Stimulated activated naive CD8-positive, alpha-beta T cell treated with anti-CD3 and anti-CD28 coated beads, Interleukin-15, Interleukin-2, amounts not matched to agents 100 U/mL and 50 U/mL, for 24 hours (primary cell): Measurements from ENCODE around the gene HEMK1.
A peak's percentile ranks its signal among the peaks of the same experiment; 100 is the strongest.

Experiments used
- ATAC-seq: fragments of 150-1000 bp; cut with Tn5 transposase; one replicate; pipeline ENCODE4 v1.10.0; 2021
- DNase-seq: peaks from one replicate; pipeline ENCODE4 v3.0.0; 2021

The HEMK1 gene, protein sequence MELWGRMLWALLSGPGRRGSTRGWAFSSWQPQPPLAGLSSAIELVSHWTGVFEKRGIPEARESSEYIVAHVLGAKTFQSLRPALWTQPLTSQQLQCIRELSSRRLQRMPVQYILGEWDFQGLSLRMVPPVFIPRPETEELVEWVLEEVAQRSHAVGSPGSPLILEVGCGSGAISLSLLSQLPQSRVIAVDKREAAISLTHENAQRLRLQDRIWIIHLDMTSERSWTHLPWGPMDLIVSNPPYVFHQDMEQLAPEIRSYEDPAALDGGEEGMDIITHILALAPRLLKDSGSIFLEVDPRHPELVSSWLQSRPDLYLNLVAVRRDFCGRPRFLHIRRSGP

DNA sequence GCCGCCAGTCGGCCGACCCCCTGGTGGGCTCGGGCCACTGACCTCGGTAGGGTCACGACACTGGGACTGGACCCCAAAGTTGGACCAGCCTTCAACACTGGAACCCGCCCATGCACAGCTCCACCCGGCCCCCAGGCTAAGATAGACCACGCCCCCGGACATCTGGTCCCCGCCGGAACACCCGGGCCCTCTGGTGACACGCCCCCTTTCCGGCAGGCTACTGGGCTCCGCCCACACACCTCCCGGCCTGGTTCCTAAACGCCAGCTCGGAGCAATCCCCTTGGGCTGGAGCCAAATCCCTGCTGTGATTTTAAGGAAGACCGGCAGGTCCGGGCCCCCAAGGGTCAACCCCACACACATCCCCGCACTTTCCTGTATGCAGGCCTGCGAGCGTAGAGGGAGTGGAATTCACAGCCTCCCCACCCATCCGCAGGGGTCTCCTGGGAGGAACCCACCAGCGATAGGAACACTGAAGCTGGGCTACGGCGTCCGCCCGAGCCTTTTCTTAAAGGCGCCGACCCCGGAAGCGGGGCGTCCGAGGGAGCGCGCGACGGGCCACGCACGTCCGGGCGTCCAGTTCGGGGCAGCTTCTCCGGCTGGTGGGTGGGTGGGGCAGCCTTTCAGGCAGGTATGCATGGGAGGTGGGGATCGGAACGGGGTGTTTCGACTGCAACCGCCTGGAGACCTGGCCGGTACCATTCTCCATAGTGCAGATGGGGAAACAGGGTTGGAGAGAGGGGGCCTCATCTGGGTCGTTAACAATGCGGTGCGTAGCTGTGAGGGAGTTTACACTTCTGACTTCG, at the start of gene HEMK1:
HEMK1 (plus strand) TSS at position 576 of the 803 bp plus-strand sequence. CDS start 1,583 bp downstream, outside the sequence.
- DNase-seq: peak; percentile 98
- peak; percentile 37 for ATAC-seq

DNA sequence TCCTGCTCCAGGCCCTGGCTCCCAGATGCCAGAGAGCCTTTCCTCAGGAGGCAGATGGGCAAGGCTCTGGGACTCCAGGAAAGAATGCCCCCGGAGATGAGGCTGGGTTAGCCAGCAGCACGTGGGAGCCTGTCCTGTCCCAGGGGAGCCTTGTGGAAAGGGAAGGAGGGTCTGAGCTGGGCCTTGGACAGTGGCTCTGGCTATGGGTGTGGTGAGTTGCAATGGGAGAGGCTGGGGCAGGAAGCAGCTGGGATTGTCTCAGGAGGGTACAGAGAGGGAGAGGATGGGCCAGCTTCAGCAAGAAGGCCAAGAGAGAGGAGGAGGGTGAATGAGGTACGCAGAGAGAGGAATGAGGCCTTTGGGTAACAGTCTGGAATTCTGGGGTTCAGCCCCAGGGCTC, 48.5 kb upstream of the HEMK1 start:
- ATAC-seq: no peak
- DNase-seq: no peak

DNA sequence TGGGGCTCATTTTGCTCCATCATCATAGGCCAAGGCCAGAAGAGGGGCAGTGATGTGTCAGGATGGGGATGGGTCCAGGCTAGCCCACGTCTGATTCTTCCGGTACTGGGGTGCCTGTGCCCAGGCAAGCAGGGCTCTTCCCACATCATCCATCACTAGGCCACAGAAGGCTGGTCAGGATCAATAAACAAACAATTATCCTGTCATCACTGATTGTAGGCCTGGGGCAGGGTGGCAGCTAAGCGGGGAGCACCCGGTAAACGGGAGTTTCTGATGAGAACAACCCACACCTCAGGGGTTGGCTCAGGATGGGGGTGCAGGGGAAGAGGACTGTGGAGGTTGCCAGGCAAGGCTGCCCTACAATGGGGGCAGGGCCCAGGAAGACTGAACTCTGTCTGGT, 47.8 kb upstream of the HEMK1 start:
- no peak for ATAC-seq
- no peak for DNase-seq

DNA sequence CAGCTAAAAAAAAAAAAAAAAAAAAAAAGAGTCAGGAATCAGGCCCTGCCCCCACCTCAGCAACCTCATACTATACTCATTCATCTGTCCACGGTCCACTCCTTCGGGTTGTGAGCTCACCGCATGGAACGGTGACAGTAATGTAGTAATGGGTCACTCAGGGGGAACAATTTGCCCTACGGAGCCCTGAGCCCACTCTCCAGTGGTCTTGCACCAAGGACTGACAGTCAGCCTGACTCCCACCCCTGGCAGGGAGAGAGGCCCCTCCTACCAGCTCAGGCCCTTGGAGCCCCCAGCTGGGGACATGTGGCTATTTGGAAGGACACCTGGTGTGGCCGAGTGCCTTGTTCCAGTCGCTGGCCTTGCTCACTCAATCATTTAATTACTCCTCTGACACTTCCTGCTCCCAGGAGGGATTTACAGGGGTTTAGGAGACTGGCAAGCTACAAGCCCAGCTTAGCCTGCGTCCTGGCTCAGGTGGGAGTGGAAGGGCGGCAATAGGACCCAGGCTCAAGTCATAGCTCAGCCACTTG, 46.0 kb upstream of the HEMK1 start:
- ATAC-seq: no peak
- no peak for DNase-seq

DNA sequence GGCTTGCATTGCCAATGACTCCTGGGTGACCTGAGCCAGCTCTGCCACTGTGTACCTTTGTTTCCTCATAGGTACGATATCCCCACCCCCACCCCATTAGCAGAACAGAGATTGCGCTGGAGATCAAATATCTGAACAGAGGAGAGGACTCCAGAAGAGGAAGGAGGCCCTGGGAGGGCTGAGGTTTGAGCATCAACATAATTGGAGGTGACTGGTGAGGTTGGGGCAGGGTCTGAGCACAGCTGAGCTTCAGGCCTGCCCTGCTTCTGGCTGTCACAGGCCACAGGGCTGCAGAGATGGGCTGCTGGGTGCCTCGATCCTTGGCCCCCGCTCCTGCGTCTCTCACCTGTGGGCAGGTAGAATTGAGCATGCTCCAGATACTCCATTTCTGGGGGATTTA, 44.6 kb upstream of the HEMK1 start:
- no peak for ATAC-seq
- no peak for DNase-seq

DNA sequence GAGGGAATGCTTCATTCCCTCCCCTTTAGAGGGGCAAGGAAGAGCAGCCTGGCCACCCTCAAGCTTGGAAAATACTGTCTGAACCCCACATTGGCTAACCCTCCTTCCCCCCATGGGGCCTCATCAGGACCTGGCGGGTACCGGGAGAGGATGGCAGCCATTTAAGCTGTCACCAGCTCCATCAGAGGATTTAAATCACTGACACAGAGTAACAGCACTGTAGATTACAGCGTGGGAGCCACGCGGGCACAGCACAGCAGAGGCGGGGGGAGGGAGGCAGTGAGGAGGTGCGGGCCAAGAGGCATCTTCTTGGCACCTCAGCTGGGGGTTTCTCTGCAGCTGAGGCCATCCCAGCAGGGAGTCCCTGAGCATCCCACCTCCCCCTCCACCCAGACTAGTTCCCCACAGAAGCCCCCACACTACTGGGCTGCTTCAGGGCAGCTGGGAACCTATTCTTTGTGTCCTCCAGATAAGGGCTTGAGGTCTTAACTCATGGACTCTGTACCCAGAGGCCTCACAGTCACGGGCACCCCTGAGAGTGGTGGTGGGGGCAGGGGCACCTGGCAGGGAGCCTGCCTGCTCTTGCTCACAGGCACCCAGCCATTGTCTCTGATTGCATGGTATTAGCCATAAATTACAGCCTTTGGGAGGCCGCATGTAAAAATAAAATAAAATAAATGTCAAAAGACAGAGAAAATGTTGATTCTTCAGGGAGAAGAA, 44.0 kb upstream of the HEMK1 start:
- ATAC-seq (no peak), DNase-seq (no peak)

DNA sequence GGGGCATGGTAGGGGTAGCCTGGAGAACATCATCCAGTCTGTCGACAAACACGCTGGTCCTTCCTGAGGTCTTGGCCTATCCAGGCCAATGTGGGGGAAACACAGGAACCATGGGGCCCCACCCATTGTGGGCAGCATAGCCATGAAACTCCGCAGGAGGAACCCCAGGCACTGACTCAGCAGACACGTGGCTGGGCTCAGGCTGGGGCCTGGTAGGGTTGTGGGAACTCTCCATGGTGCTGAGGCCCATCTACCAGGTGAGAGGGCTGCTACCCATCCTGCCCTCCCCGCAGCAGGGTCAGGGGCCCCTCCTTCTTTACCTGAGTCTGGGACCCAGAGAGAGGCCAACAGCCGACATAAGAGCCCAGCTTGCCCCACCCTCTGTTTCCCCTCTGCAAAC, 43.3 kb upstream of the HEMK1 start:
- DNase-seq (peak; percentile 83), ATAC-seq (peak; percentile 90)

DNA sequence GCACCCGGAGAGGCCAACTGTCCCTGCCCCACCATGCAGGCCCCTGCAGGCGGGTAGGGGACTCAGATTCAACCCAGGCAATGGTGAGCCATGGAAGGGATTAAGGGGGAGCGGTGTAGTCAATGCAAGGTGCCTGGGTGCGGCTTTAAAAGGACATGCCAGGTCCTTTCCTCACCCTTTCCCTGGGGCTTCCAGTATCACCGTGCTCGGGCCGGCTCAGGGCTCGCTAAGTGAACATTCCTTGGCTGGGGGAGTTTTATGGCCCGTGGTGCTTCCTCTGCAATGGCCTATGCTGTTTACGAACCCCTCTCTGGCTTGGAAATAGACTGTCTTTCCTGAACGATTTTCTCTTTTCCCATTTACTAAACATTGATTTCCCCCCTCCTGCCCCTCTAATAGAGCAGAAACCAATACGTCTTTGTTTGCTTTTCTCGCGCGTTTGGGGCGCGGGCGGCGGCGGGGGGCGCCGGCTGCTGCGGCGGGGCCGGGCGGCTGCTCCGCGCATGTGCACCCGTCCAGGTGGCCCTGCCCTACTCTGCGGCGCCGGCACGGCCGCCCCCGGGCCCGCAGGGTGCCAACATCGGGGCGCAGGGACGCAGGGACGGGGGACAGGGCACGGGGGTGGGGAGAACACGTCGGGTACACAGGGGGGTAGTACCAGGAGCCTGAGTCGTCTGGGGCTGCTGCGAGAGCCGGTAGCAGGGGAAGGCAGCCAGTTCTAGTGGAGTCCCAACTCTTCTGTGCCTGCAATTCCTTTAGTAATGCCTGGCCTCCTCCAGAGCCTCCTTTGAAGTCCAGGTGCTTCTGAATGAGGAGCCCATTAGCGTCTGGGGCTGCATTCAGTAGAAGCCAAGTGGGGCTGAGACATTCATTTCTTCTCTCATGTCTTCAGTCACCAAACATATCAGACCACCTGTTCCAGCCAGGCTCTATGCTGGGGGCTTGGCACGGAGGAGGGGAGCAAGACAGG, 39.0 kb upstream of the HEMK1 start:
- DNase-seq: no peak
- ATAC-seq: no peak

DNA sequence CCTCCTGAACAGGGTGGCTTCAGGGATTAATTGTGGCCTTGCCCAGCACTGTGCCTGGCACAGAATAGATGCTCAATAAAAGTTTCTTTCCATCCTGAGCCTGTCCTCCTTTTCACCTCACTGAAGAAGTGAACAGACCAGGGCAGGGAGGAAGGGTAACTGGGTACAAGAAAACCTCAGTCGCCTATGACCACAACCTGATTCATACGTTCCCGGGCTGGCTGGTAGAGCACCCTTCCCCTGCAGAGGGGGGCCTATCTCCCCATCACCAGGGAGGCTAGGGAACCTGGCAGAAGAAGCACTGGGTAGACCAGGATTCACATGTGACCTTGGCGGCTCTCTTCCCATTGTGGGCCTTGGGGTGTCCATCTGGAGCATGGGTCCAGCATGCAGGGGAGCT, 38.1 kb upstream of the HEMK1 start:
- ATAC-seq (peak; percentile 60), DNase-seq (no peak)

DNA sequence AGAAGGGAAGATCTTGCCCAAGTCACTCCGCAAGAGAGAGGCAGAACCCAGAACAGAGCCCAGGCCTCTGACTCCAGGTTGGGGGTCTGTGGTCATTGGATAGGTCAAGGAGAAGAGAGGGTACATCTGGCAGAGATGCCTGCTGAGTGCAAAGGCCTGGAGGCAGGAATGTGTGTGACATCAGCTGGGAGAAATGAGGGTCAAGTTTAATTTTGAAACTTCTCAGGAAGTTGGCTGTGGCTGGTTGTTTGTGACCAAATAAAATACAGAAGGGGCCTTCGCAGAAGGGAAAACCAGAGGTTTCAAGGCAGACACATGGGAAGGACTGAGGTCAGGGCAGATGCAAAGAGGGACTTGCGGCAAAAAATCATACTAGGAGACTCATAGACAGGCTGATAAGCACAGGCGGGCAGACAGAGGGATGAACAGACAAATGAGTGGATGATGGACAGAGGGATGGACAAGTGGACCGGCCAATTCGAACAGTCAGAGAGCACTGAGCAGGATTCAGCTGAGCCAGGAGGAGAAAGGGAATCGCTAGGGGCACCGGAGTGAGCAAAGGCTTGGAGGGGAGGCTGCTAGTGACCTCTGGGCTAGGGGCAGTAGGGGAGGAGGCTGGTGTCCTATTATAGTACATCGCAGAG, 37.1 kb upstream of the HEMK1 start:
- ATAC-seq (no peak), DNase-seq (no peak)

DNA sequence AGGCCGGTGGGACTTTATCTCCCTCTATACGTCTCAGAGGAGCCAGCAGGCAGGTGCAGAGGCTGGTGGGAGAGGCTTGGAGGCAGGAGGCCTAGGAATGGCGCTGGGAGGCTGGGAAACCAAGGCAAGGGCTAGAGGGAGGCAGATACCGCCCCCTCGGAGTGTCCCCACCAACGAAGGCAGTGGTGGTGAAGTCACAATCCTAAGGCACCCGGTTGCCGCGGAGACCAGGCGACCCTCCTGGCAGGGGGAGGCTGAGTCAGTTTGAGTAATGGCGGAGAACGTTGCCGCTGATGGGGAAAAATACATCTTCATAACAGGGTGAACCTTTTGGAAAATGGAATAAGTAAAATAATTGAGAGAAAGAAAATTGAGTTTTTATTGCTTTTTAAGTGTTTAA, 36.0 kb upstream of the HEMK1 start:
- DNase-seq (no peak), ATAC-seq (no peak)

DNA sequence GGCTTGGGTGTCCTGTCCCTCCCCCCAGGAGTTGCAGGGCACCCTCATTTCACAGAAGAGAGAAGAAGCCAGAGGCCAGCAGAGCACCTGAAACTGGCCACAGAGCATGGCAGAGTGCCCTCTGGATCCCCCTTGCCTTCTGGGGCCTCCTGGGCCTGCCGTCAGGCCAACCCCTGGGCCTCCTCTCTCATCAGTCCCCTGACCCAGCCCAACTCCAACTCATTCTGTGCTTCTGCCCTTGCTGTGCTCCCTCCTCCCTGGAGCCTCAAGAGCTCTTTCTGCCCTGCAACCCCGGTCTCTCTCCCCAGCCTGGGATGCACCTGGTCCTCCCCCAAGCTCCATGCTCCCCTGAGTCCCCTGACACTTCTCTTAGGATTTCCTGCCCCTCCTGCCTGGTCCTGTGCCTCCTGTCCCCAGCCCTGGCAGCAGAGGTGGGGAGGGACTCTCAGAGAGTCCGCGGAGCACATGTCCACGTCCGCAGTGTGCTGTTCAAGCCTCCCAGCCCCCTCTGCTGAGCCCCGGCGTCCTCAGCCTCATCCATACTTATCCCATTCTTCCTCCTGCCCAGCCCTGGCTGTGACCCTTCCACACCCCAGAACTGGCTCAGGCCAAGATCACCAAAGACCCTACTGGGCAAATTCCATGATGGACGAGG, 35.4 kb upstream of the HEMK1 start:
- ATAC-seq: no peak
- no peak for DNase-seq

DNA sequence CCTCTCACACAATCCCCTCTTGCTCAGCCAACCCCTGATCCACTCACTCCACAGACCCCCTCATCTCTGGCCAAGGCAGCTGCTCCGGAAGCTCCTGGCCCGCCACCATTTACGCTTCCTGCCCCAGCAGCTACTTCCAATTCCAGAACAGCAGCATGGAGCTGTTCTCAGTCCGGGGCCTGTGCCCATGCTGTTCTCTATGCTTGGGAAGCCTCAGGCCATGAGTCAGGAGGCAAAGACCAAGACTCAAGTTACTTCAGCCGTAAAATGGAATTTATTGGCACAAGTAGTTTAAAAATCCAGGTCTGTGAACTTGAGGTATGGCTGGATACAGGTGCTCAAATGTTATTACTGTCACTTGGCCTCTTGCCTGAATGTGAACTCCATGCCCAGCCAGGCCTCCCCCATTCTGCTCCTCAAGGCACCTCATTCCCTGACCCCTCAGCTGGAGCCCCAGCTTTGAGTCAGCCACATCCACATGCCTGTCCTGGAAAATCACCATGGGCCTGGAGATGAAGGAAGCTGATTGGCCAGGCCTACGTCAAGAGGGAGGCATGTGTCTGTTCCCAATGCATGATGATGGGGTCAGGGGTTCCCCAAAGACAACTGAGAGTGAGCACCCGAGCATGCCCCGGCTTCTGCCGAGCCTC, 34.5 kb upstream of the HEMK1 start:
- ATAC-seq (no peak), DNase-seq (no peak)

DNA sequence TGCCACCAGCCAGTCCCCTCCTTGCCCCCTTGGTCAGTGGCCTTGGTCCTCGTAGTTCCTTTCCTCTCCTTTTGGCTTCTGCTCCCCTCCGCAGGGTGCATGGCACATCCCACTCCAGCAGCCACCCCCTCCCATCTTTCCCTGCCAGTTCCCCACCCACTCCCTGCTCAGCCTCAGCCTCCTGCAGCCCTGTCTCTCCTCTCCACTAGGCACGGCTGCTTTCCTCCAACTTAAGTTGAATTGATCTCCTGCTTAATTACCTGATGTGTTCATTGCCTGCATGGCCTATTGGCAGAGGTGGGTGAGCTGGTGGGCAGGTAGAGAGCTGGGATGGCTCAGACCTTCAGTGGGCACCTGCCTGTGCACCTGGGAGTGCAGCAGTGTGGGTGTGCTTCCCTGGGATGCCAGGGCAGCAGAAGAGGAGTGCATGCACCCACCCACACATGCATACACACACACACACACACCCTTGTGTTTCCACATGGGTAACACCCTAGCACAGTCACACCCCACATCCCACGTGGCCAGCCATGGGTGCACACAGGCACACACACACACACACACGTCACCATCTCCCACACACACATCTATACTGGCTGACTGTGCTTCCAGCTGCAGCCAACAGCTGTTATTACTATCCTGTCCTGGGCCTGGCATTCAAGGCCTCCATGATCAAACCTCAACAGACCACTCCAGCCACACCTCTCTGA, 32.7 kb upstream of the HEMK1 start:
- no peak for ATAC-seq
- DNase-seq: no peak

DNA sequence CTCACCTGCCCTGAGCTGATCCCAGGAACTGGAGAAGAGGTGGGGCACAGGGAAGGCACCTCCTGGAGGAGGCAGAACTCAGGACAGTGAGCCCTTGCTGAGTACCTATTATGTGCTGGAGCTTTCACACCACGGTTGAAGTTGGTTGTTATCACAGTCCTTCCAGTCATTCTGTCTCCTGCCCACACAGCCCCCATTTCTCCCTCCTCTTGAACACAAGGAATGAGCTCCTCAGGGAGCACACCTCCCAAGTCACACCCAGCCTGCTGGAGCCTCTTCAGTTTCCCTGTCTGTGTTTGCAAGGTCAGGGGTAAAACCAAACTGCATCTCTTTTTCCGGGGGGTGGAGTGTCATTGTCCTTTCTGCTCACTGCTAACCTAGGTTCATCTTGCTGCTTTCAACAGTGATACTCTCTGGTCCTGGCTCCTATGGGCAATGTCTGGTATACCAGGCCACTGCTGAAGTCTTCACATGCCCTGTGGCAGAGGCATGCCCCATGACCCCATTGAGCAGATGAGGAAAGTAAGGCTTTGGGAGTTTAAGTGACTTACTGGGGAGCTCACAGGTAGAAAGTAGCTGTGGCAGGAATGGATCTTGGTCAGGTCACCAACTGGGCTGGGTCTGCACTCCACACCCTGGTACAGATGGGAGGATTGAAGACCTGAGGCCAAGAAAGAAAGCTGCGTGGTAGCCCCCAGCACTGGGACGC, 31.7 kb upstream of the HEMK1 start:
- no peak for ATAC-seq
- no peak for DNase-seq

DNA sequence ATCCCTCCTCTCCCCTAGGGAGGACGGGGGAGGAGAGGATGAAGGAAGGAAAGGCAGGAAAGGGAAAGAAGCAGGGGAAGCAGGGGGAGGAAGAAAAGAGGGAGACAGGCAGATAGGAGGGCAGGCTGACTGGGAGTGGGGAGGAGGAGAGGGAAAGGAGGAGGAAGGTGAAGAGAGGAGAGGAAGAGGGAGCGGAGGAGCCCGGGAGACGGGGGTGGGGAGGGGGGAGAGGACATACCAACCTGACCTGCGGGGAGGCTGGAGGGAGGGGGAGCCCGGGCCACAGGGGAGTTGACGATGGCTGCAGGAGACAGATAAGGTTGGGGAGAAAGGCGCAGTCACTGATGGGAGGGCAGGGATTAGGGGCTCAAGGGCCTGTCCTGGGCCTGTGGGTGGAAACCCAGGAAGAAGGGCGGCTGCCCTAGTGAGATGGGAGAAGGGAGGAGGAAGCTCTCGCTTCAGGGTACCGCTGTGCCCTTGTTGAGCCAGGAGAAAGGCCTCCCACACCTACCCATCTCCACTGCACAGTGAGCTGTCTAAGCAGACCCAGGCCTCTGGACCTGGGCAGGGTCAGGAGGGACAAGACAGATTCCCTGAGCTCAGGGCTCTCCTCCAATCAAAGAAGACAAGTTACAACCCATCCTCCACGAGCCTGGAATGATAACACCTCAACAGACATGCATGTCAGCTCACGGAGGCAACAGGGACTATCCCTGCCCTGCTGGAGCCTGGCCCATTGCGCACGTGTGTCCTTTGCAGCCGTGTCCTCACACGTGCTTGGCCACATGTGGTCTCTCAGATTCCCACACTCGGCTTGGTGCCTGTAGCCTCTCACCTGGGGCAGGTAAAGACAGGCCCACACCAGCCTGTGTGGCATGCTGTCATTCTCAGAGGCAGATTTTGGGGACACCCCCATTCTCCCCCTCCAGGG, 29.7 kb upstream of the HEMK1 start:
- DNase-seq (no peak), ATAC-seq (no peak)
